Rectal smooth muscle tissue (tissue), 1 donor: Measurements from ENCODE around the gene TREML1.
"Not testable (repeated sequence)": the region's sequence is repeated elsewhere in the genome, so short reads cannot be mapped to it uniquely, and the experiment has no call there.

Experiments used
- H3K27ac ChIP-seq: one replicate; pipeline ENCODE4 v1.7.0; 2013; ENCODE audit warnings: low read depth, low read length, inconsistent platforms
- H3K27me3 ChIP-seq: one replicate; pipeline ENCODE4 v1.7.0; 2013; ENCODE audit warnings: low read length; ENCODE audit not compliant: control insufficient read depth, insufficient read depth
- H3K36me3 ChIP-seq: one replicate; pipeline ENCODE4 v1.7.0; 2013; ENCODE audit warnings: low read length; ENCODE audit not compliant: control insufficient read depth, insufficient read depth
- H3K4me1 ChIP-seq: one replicate; pipeline ENCODE4 v1.7.0; 2013; ENCODE audit warnings: low read length; ENCODE audit not compliant: control insufficient read depth, insufficient read depth
- H3K4me3 ChIP-seq: one replicate; pipeline ENCODE4 v1.7.0; 2013; ENCODE audit warnings: low read length
- H3K9ac ChIP-seq: one replicate; pipeline ENCODE4 v1.7.0; 2013; ENCODE audit warnings: low read length

The TREML1 gene

DNA sequence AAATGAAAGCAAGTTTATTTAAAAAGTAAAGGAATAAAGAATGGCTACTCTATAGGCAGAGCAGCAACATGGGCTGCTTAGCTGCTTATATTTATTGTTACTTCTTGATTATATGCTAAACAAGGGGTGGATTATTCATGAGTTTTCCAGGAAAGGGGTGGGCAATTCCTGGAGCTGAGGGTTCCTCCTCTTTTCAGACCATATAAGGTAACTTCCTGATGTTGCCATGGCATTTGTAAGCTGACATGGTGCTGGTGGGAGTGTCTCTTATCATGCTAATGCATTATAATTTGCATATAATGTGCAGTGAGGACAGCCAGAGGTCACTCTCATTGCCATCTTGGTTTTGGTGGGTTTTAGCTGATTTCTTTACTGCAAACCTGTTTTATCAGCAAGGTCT, 34.9 kb upstream of the TREML1 start:
- not testable (repeated sequence) for H3K27ac ChIP-seq, H3K4me1 ChIP-seq, H3K4me3 ChIP-seq, H3K9ac ChIP-seq, H3K27me3 ChIP-seq, H3K36me3 ChIP-seq

DNA sequence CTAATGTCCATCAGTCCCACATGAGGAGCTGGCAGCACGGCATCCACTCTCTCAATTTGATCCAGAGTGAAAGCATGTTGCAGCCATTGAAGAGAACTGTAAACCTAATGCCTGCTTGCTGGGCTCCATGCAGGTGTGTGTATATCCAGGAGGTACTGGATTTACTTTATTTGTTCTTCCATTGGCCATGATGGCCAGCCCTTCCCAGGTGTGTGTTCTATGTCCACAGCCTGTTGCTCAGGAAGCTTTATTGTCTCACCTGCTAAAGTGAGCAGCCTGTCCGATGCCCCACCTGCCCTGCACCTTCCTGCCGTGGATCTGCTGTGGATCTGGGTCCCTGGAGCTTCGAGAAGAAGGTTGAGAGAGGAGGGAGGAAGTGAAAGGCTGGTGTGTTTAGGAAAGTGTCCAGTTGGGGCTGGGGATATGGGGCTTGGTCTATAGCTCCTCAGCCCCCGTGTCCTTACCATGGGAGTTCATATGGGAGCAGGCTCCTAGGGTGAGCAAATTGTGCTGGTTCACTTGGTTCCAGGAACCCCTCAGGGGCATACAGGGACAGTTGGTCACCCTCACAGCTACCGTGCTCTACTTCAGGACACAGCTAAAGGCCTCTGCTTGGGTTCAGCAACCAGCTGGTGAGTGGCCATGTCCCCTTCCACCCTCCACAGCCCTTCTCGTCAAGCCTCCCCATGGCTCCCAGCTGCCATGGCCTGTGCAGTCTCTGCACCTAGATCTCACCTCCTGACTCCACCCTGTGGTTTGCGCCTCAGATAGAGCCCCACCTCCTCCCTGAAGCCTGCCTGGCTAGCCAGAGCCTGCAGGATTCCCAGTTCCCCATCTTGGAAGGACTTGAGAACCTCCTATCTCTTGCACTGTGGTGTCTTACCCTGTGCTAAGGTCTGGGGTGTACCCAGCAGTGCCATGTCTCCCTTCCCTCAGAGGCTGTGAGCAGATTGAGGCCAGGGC, 34.1 kb upstream of the TREML1 start:
- Histone ChIP-seq H3K27ac (no peak overlapping the region), H3K27me3 (no peaks in the 10 kb centered on the region), H3K9ac (no peak overlapping the region), H3K36me3 (no peaks in the 10 kb centered on the region), H3K4me1 (no peaks in the 10 kb centered on the region), H3K4me3 (no peak overlapping the region)

- Histone ChIP-seq H3K36me3 (no peaks in the 10 kb centered on the region), H3K27me3 (no peaks in the 10 kb centered on the region), H3K9ac (no peak overlapping the region), H3K27ac (no peak overlapping the region), H3K4me3 (no peak overlapping the region), H3K4me1 (no peaks in the 10 kb centered on the region)
Measured at GRCh38 chr6:41186031-41186562, 31.9 kb upstream of the TREML1 start.

GRCh38 chr6:41184761-41185160, 30.6 kb upstream of the TREML1 start:
- Histone ChIP-seq H3K4me1 (no peaks in the 10 kb centered on the region), H3K27ac (no peak overlapping the region), H3K36me3 (no peaks in the 10 kb centered on the region), H3K9ac (no peak overlapping the region), H3K27me3 (no peaks in the 10 kb centered on the region), H3K4me3 (no peak overlapping the region)

GRCh38 chr6:41182069-41183034, 28.2 kb upstream of the TREML1 start:
- Histone ChIP-seq H3K27ac (no peak overlapping the region), H3K36me3 (no peaks in the 10 kb centered on the region), H3K4me3 (no peak overlapping the region), H3K4me1 (no peaks in the 10 kb centered on the region), H3K9ac (no peak overlapping the region), H3K27me3 (no peaks in the 10 kb centered on the region)

DNA sequence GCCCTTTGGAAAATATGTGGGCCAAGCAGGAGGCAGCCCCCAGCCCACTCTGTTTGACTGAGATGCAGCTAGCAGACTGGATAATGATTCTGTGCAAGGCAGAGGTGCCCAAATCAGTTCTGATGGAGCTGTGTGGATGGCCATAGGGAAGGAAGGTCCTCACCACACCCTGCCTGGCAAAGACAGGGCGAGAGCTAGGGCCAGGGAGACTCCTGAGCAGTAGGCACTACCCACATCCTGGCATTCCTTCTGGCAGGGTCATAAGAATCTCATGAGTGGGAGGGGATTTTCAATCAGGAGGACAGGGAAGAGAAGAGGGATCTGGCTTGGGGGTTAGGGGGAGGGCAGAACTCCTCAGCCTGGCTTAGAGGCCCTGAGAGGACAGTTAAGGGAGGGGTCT, 27.4 kb upstream of the TREML1 start:
- Histone ChIP-seq H3K4me1 (no peaks in the 10 kb centered on the region), H3K9ac (no peak overlapping the region), H3K4me3 (no peak overlapping the region), H3K27me3 (no peaks in the 10 kb centered on the region), H3K27ac (no peak overlapping the region), H3K36me3 (no peaks in the 10 kb centered on the region)

GRCh38 chr6:41179163-41179562, 25.0 kb upstream of the TREML1 start:
- no peaks in the 10 kb centered on the region for H3K4me1 ChIP-seq
- H3K9ac ChIP-seq: no peak overlapping the region
- H3K36me3 ChIP-seq: no peaks in the 10 kb centered on the region
- no peaks in the 10 kb centered on the region for H3K27me3 ChIP-seq
- H3K4me3 ChIP-seq: no peak overlapping the region
- no peak overlapping the region for H3K27ac ChIP-seq

DNA sequence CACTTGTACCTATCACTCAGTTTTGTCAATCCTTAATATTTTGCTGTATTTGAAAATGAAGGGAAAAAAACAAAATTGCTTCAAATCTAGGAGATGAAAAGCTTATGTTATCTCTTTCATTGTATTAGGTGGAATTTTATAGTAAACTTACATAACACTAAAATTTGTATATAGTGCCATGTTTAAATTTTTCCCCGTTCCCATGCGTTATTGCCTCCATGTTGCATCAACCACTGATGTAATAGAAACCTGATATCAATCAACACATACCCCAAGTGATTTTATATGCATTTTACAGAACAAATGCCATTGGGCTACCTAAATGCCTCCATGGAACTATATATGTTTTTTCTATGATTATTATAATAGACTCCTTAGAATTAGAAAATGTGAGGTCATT, 23.5 kb upstream of the TREML1 start:
- Histone ChIP-seq H3K27me3 (no peaks in the 10 kb centered on the region), H3K4me3 (no peak overlapping the region), H3K27ac (no peak overlapping the region), H3K9ac (no peak overlapping the region), H3K4me1 (no peaks in the 10 kb centered on the region), H3K36me3 (no peaks in the 10 kb centered on the region)

DNA sequence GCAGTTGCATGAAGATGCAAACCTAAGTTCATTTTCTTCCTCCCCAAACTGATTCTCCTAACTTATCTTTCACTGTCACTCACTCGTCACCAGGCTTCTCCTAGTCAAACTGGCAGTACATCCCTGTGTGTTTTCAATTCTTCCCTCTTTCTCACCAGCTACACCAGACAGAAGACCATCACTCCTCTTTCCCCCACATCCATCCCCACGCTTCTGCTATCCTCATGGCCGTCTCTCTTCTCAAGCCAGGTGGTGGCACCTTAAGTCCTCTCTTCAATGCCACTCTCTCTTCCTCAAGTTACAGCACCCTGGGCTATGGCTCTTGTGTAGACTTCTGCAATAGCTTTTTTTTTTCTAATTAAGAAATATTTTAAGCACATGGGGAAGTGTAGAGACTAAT, 23.1 kb upstream of the TREML1 start:
- no peak overlapping the region for H3K27ac ChIP-seq
- H3K4me3 ChIP-seq: no peak overlapping the region
- no peaks in the 10 kb centered on the region for H3K27me3 ChIP-seq
- no peak overlapping the region for H3K9ac ChIP-seq
- no peaks in the 10 kb centered on the region for H3K36me3 ChIP-seq
- no peaks in the 10 kb centered on the region for H3K4me1 ChIP-seq

- Histone ChIP-seq H3K4me1 (no peaks in the 10 kb centered on the region), H3K4me3 (no peak overlapping the region), H3K27ac (no peak overlapping the region), H3K36me3 (no peaks in the 10 kb centered on the region), H3K27me3 (no peaks in the 10 kb centered on the region), H3K9ac (no peak overlapping the region)
Measured at GRCh38 chr6:41176189-41176588, 22.0 kb upstream of the TREML1 start.

GRCh38 chr6:41175084-41175483, 20.9 kb upstream of the TREML1 start:
- H3K9ac ChIP-seq: no peak overlapping the region
- no peaks in the 10 kb centered on the region for H3K36me3 ChIP-seq
- H3K27me3 ChIP-seq: no peaks in the 10 kb centered on the region
- no peaks in the 10 kb centered on the region for H3K4me1 ChIP-seq
- no peak overlapping the region for H3K27ac ChIP-seq
- H3K4me3 ChIP-seq: no peak overlapping the region

DNA sequence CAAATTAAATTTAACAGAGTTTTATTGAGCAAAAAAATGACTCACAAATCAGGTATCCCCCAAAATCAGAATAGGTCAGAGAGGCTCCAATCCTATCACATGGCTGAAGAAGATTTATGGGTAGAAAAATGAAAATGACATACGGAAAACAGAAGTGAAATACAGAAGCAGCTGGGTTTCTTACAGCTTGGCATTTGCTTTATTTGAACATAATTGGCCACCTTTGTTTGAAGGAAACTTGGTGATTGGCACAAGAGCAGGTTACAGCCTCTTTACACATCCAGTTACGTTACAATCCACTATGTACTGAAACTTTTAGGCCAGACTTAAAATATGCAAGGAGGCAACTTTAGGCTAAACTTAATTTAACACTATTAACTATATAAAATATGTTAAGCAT, 20.5 kb upstream of the TREML1 start:
- Histone ChIP-seq H3K9ac (no peak overlapping the region), H3K4me3 (no peak overlapping the region), H3K4me1 (no peaks in the 10 kb centered on the region), H3K27me3 (no peaks in the 10 kb centered on the region), H3K27ac (no peak overlapping the region), H3K36me3 (no peaks in the 10 kb centered on the region)
